Ascending aorta (tissue), 2 donors: ENCODE data around the gene MRPL22. TPM values are rescaled to one million over a fixed set of nuclear protein-coding genes. Genes with fewer than 3 reads are reported as not detected.
"Not testable (repeated sequence)": the region's sequence is repeated elsewhere in the genome, so short reads cannot be mapped to it uniquely, and the experiment has no call there.

Experiments used
- DNase-seq, 2 donors: peaks; one replicate each; pipeline ENCODE4 v3.0.0-alpha.2; 2019; ENCODE audit warnings: low spot score in 2 of 2
- H3K27ac ChIP-seq, 2 donors: fragments of 200-600 bp; sonication (generic); one replicate each; pipeline ENCODE4 v1.5.1; 2016 to 2017; ENCODE audit warnings: mild to moderate bottlenecking in 1 of 2
- H3K27me3 ChIP-seq: fragments of 200-600 bp; sonication (generic); one replicate; pipeline ENCODE4 v1.5.1; 2017
- H3K36me3 ChIP-seq, 2 donors: fragments of 200-600 bp; sonication (generic); one replicate each; pipeline ENCODE4 v1.5.1; 2016
- H3K4me1 ChIP-seq, 2 donors: fragments of 200-600 bp; sonication (generic); one replicate each; pipeline ENCODE4 v1.5.1; 2016 to 2017; ENCODE audit warnings: mild to moderate bottlenecking in 1 of 2
- H3K4me3 ChIP-seq, 2 donors: fragments of 200-600 bp; sonication (generic); one replicate each; pipeline ENCODE4 v1.5.1; 2016 to 2017; ENCODE audit warnings: mild to moderate bottlenecking in 1 of 2
- H3K9me3 ChIP-seq, 2 donors: fragments of 200-600 bp; sonication (generic); one replicate each; pipeline ENCODE4 v1.5.1; 2016
- intact Hi-C: fragments of 100-400 bp; cut with DNase I; formaldehyde crosslinking; loops from one replicate; pipeline ENCODE4 v1.15.1; 2023
- total RNA-seq: library from RNA; depleted of rRNA; stranded (reverse); fragments of >200 nt; gene quantifications from one replicate; pipeline ENCODE4 v1.1.0, GENCODE V29; 2016
- TF ChIP-seq, protein P1 (sequence below), 3 experiments: fragments of 200-600 bp in 2 of 3; fragments of 450-650 bp in 1 of 3; sonication (generic) in 2 of 3; IDR thresholded peaks; one replicate each; pipeline ENCODE4 v1.5.1; 2016 to 2019; ENCODE audit warnings: antibody characterized with exemption in 3 of 3, mild to moderate bottlenecking in 1 of 3, moderate library complexity in 1 of 3

The MRPL22 gene
- total RNA-seq, 1 donor from 2014 or later: 7.8 TPM

DNA sequence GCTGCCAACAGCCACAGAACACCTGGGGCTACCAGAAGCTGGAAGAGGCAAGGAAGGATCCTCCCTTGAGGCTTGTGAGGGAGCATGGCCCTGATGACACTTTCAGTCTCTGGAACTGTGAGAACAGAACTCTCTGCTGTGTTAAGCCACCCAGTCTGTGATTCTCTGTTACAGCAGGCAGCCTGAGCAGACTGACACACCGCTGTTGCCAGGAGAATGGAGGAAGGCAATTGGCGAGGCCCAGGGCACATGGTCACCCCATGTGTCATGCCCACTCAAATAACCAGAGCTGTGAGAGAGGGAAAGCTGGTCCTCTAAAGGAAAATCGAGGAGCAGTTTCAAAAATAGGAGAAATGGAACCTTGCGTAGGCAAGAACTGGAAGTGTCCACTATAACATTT is 60.6 kb downstream of the MRPL22 start:
- Histone ChIP-seq H3K27ac (no peak overlapping the region), H3K27me3 (no peaks in the 10 kb centered on the region), H3K4me1 (no peaks in the 10 kb centered on the region), H3K36me3 (no peaks in the 10 kb centered on the region), H3K9me3 (no peaks in the 10 kb centered on the region), H3K4me3 (no peak overlapping the region)
- intact Hi-C loops: no loop called here
- no peak for DNase-seq
- TF ChIP-seq, protein P1, sequence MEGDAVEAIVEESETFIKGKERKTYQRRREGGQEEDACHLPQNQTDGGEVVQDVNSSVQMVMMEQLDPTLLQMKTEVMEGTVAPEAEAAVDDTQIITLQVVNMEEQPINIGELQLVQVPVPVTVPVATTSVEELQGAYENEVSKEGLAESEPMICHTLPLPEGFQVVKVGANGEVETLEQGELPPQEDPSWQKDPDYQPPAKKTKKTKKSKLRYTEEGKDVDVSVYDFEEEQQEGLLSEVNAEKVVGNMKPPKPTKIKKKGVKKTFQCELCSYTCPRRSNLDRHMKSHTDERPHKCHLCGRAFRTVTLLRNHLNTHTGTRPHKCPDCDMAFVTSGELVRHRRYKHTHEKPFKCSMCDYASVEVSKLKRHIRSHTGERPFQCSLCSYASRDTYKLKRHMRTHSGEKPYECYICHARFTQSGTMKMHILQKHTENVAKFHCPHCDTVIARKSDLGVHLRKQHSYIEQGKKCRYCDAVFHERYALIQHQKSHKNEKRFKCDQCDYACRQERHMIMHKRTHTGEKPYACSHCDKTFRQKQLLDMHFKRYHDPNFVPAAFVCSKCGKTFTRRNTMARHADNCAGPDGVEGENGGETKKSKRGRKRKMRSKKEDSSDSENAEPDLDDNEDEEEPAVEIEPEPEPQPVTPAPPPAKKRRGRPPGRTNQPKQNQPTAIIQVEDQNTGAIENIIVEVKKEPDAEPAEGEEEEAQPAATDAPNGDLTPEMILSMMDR (IDR thresholded peaks at IDR 0.05): no peak

DNA sequence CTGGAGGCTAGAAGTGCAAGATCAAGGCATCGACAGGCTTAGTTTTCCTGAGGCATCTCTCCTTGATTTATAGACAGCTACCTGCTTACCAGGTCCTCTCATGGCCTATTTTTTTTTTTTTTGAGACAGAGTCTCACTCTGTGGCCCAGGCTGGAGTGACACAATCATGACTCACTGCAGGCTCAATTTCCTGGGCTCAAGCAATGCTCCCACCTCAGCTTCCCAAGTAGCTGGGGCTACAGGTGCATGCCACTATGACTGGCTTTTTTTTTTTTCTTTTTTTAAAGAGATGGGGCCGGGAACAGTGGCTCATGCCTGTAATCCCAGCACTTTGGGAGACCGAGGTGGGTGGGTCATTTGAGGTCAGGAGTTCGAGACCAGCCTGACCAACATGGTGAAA is 61.8 kb downstream of the MRPL22 start:
- DNase-seq, H3K9me3 ChIP-seq, H3K27me3 ChIP-seq, H3K4me3 ChIP-seq, H3K36me3 ChIP-seq, intact Hi-C loops, H3K27ac ChIP-seq, H3K4me1 ChIP-seq: not testable (repeated sequence)

DNA sequence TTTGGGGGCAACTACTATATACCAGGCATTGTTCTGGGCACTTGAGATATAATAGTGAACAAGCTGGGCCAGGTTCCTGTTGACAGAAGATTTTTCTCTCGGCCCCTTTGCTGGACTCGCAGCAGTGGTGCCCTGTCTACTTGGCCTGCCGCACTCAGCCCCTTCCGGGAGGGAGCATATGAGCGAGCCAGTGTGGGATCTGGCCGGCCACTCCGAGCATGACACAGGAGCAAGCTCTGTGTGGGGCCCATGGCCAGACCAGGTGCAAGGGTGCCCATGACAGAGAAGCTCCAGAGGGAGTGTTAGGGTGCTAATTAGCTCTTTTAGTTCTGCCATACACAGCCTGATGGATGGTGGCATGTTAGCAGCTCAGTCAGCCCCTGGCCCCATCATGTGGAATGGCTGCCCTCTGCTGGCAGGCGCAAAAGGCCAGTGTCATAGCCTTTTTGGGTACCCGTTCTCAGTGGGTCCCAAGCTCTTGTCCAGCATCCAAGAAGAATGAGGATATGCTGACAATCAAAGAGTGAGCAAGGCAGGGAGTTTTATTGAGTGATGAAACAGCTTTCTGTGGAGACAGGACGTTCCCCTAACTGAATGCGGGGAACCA is 63.4 kb downstream of the MRPL22 start:
- TF ChIP-seq, protein P1 (IDR thresholded peaks at IDR 0.05): no peak
- H3K27ac ChIP-seq: no peak overlapping the region
- H3K27me3 ChIP-seq: no peaks in the 10 kb centered on the region
- H3K36me3 ChIP-seq: no peaks in the 10 kb centered on the region
- H3K4me1 ChIP-seq: no peaks in the 10 kb centered on the region
- DNase-seq: no peak
- intact Hi-C loops: no loop called here
- no peaks in the 10 kb centered on the region for H3K9me3 ChIP-seq
- no peak overlapping the region for H3K4me3 ChIP-seq

DNA sequence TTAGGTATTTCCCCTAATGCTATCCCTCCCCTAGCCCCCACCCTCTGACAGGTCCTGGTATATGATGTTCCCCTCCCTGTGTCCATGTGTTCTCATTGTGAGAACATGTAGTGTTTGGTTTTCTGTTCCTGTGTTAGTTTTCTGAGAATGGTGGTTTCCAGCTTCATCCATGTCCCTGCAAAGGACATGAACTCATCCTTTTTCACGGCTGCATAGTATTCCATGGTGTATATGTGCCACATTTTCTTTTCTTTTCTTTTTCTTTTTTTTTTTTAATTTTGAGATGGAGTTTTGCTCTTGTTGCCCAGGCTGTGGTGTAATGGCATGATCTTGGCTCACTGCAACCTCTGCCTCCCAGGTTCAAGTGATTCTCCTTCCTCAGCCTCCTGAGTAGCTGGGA is 65.4 kb downstream of the MRPL22 start:
- H3K27ac ChIP-seq, H3K4me1 ChIP-seq, H3K36me3 ChIP-seq, DNase-seq, H3K4me3 ChIP-seq, intact Hi-C loops, H3K27me3 ChIP-seq, H3K9me3 ChIP-seq: not testable (repeated sequence)

DNA sequence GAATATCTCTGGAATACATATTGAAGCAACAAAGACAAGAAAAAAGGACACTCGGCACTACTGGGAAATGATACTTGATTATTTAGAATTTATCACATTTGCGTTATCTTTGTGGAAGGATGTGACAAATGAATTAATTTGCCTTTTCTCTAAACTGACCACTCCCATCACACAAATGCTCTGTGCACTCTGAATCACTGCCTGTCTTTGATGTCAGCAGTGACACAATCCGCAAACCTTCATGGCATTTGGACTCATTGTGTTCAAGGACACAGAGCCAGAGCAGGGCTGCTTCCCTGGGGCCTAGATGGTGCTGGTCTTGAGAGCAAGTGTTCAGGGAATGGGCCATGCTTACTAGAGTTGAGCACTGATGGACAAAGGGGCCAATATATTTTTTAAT is 67.8 kb downstream of the MRPL22 start:
- Histone ChIP-seq H3K27ac (no peak overlapping the region), H3K9me3 (no peaks in the 10 kb centered on the region), H3K4me3 (no peak overlapping the region), H3K4me1 (no peaks in the 10 kb centered on the region), H3K27me3 (no peaks in the 10 kb centered on the region), H3K36me3 (no peaks in the 10 kb centered on the region)
- DNase-seq: no peak
- intact Hi-C loops: no loop called here
- TF ChIP-seq, protein P1 (IDR thresholded peaks at IDR 0.05): no peak

DNA sequence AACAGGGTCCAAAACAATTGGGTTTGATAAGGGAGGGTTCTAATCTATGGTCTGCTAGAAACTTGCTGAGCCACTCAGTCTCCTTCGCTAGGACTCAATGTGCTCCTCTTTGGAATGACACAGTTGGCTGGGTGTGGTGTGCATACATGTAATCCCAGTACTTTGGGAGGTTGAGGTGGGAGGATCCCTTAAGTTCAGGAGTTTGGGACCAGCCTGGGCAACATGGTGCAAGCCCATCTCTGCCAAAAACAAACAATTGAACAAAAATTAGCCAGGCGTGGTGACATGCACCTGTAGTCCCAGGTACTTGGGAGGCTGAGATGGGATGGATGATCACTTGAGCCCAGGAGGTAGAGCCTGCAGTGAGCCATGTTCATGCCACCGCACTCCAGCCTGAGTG is 70.0 kb downstream of the MRPL22 start:
- H3K4me3 ChIP-seq: no peak overlapping the region
- no peaks in the 10 kb centered on the region for H3K4me1 ChIP-seq
- TF ChIP-seq, protein P1 (IDR thresholded peaks at IDR 0.05): no peak
- H3K9me3 ChIP-seq: no peaks in the 10 kb centered on the region
- H3K27ac ChIP-seq: no peak overlapping the region
- H3K36me3 ChIP-seq: no peaks in the 10 kb centered on the region
- DNase-seq: no peak
- H3K27me3 ChIP-seq: no peaks in the 10 kb centered on the region
- intact Hi-C loops: no loop called here

DNA sequence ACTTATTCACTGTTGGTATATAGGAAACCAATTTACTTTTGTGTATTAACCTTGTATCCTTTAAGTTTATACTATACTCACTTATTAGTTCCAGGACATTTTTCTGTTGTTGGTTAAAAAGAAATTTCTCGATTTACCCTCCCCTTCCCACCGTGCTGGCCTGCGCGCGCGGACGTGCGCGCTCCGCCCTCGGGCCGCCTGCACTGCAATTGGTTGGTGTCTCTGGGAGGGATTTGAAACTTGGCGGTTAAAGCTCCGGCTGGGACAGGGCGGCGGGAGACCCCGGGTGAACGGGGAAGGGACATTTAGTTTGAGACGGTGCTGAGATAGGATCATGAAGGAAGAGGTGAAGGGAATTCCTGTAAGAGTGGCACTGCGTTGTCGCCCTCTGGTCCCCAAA is 72.7 kb downstream of the MRPL22 start, which contains the start of gene KIF4B:
TSS of gene KIF4B (plus strand) at position 230 of the 400 bp plus-strand sequence. CDS start at position 335, 105 bp downstream.
- no peaks in the 10 kb centered on the region for H3K27me3 ChIP-seq
- DNase-seq: no peak
- TF ChIP-seq, protein P1 (IDR thresholded peaks at IDR 0.05): no peak
- H3K4me1 ChIP-seq: no peaks in the 10 kb centered on the region
- H3K4me3 ChIP-seq: no peak within 1 kb of the TSS
- intact Hi-C loops: no loop called here
- no peak within 1 kb of the TSS for H3K27ac ChIP-seq
- no peaks in the 10 kb centered on the region for H3K36me3 ChIP-seq
- no peaks in the 10 kb centered on the region for H3K9me3 ChIP-seq
